HEK293 (cell line): ENCODE measurements around the gene PROSER3.

ENCODE experiments used
- CTCF ChIA-PET: fragments of 350-600 bp; formaldehyde crosslinking; extraction: SDS; loops from one replicate; lab custom pipeline; 2021; ENCODE audit warnings: antibody characterized with exemption; lab: Yijun Ruan, JAX
- POLR2A ChIA-PET: fragments of 300-600 bp; formaldehyde crosslinking; extraction: SDS; loops from one replicate; lab custom pipeline; 2020; ENCODE audit warnings: antibody characterized with exemption, inconsistent platforms; lab: Yijun Ruan, JAX
- H3K27ac ChIP-seq: fragments of 200-500 bp; sonication (Bioruptor generic); 2 replicates; pipeline ENCODE4 v1.5.1; 2014; ENCODE audit warnings: low read depth, low read length, control low read depth, inconsistent platforms; ENCODE audit errors: extremely low read depth
- H3K36me3 ChIP-seq, 2 experiments: fragments of 200-500 bp in 1 of 2; sonication (Bioruptor generic) in 1 of 2; 1 replicate in 1 of 2; 2 replicates in 1 of 2; pipeline ENCODE4 v1.5.1; 2014 to 2017; ENCODE audit warnings: inconsistent platforms in 2 of 2, low read length in 2 of 2; ENCODE audit not compliant: control insufficient read depth in 2 of 2, insufficient read depth in 1 of 2
- H3K4me1 ChIP-seq: fragments of 200-500 bp; sonication (Bioruptor generic); 2 replicates; pipeline ENCODE4 v1.5.1; 2014; ENCODE audit warnings: mild to moderate bottlenecking, low read length, inconsistent platforms; ENCODE audit not compliant: control insufficient read depth, insufficient read depth
- H3K4me3 ChIP-seq: 2 replicates; pipeline ENCODE4 v1.5.1; 2011; ENCODE audit warnings: low read depth, mild to moderate bottlenecking, control low read depth, low read length, moderate library complexity
- H3K9me3 ChIP-seq: fragments of 200-500 bp; sonication (Bioruptor generic); 2 replicates; pipeline ENCODE4 v1.5.1; 2014; ENCODE audit warnings: low read depth, low read length, inconsistent platforms; ENCODE audit not compliant: control insufficient read depth, insufficient read depth
- KLF7 ChIP-seq: fragments of 450-650 bp; formaldehyde crosslinking; IDR thresholded peaks from 2 replicates; pipeline ENCODE4 v1.5.1; 2016; ENCODE audit warnings: missing biosample characterization, missing genetic modification characterization, borderline replicate concordance
- KLF9 ChIP-seq: fragments of 450-650 bp; formaldehyde crosslinking; IDR thresholded peaks from 2 replicates; pipeline ENCODE4 v1.5.1; 2016; ENCODE audit warnings: missing biosample characterization, missing genetic modification characterization, low read depth
- ZBTB48 ChIP-seq: fragments of 450-650 bp; formaldehyde crosslinking; IDR thresholded peaks from 2 replicates; pipeline ENCODE4 v1.5.1; 2016; ENCODE audit warnings: missing biosample characterization, missing genetic modification characterization
- ZNF223 ChIP-seq: fragments of 450-650 bp; formaldehyde crosslinking; IDR thresholded peaks from 2 replicates; pipeline ENCODE4 v1.5.1; 2016; ENCODE audit warnings: missing biosample characterization, missing genetic modification characterization
- ZNF24 ChIP-seq: fragments of 450-650 bp; formaldehyde crosslinking; IDR thresholded peaks from 2 replicates; pipeline ENCODE4 v1.5.1; 2016; ENCODE audit warnings: missing biosample characterization, missing genetic modification characterization
- ZNF394 ChIP-seq: fragments of 450-650 bp; formaldehyde crosslinking; IDR thresholded peaks from 2 replicates; pipeline ENCODE4 v1.5.1; 2016; ENCODE audit warnings: missing biosample characterization, missing genetic modification characterization, mild to moderate bottlenecking, moderate library complexity, borderline replicate concordance
- ZNF501 ChIP-seq: fragments of 450-650 bp; formaldehyde crosslinking; IDR thresholded peaks from 2 replicates; pipeline ENCODE4 v1.5.1; 2016; ENCODE audit warnings: missing biosample characterization, missing genetic modification characterization
- ZNF514 ChIP-seq: fragments of 450-650 bp; formaldehyde crosslinking; IDR thresholded peaks from 2 replicates; pipeline ENCODE4 v1.5.1; 2016; ENCODE audit warnings: missing biosample characterization, missing genetic modification characterization
- ZNF600 ChIP-seq: fragments of 450-650 bp; formaldehyde crosslinking; IDR thresholded peaks from 2 replicates; pipeline ENCODE4 v1.5.1; 2016; ENCODE audit warnings: missing biosample characterization, missing genetic modification characterization
- ZNF658 ChIP-seq: fragments of 450-650 bp; formaldehyde crosslinking; IDR thresholded peaks from 2 replicates; pipeline ENCODE4; 2016; ENCODE audit warnings: missing biosample characterization, missing genetic modification characterization
- ZNF707 ChIP-seq: fragments of 450-650 bp; formaldehyde crosslinking; IDR thresholded peaks from 2 replicates; pipeline ENCODE4 v1.5.1; 2016; ENCODE audit warnings: missing biosample characterization, missing genetic modification characterization
- TF ChIP-seq, protein P1 (sequence below): fragments of 450-650 bp; formaldehyde crosslinking; IDR thresholded peaks from 2 replicates; pipeline ENCODE4 v1.5.1; 2016; ENCODE audit warnings: missing biosample characterization, missing genetic modification characterization

Gene PROSER3

DNA sequence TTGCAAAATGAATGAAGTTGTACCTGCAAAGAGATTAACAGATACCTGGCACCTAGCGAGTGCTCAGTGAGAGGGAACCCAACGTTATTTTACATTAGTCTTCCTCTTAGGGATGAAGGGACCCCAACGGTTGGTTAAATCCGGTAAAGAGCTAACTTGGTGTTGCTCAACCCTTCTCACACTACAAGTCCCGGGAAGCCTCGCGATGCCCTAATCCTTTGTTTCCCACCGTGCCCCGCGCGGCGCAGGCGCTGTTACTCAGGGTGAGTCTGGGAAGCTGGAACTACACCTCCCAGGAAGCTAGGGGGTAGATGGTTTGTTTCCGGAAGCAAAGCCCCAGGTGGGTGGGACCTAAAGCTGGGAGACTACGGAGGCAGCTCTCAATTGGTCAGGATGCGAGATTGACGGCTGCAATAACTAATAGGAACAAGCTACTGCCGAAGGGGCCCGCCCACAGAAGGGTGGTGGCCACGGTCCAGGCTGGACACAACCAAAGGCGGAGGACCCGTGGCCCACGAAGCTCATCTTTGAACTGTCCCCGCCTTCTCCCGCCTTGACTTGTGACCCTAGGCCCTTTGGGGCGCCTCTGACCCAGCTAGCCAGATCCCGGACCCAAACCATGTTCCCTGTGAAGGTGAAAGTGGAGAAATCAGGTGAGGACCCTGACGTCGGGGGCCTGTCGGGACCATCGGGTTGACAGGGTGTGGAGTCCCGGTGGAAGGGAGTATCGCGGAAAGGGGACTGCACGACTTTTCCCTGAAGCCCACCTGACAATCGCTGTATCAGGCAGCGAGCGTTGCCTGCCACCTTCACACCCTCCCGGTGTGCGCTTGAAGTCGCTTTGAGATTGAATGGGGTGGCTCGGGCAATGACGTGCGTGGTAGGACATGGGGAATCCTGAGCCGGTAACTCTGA is 9.6 kb upstream of the PROSER3 start, which contains the start of gene LIN37 (continued):
- no peak for TF ChIP-seq ZNF24 (tag by site-specific recombination)
- TF ChIP-seq ZNF514: no peak
- TF ChIP-seq ZNF707 (tag by site-specific recombination): no peak
- TF ChIP-seq KLF7 (tag by site-specific recombination): peak; percentile 84; the same call in 1 of the 2 replicates

DNA sequence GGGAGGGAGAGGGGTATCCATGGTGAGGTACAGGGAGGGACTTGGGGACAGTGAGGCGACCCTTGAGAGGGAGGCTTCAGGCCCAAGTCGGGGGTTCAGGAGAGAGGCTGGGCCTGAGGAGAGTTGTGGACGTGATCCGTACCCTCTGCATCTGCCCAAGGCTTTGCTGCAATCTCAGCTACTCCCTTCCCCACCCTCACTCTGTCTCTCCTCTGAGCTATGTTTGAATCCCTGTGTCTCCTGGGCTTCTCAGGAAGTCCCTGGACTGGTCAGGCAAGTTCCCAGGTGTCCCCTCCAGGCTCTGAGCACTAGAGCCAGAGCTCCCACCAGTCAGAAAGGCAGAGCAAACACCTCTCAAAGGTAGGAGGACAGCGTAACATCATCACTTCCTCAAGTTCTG is 7.8 kb upstream of the PROSER3 start:
- ChIA-PET POLR2A (interaction anchor here (0.6 to 4.1 kb wide), 3 partner anchors 10 to 243 kb away, joined by 3 to 34 read pairs (median 3); no protein-coding TSS in a partner anchor), CTCF (interaction anchor here (0.7 to 1.0 kb wide), 2 partner anchors 23 to 56 kb away, joined by 3 read pairs; no protein-coding TSS in a partner anchor)
- peaks cover 22% of the 10 kb centered on the region for H3K4me1 ChIP-seq
- H3K36me3 ChIP-seq: peaks cover 29 to 65% of the 10 kb centered on the region in 2 experiments
- H3K4me3 ChIP-seq: no peak overlapping the region
- no peaks in the 10 kb centered on the region; the same call in none of the 2 replicates for H3K9me3 ChIP-seq
- 0 out of 2 replicates have a peak, but pooled peaks have one; percentile 23 for TF ChIP-seq ZNF658 (tag by site-specific recombination)
- TF ChIP-seq, protein P1, sequence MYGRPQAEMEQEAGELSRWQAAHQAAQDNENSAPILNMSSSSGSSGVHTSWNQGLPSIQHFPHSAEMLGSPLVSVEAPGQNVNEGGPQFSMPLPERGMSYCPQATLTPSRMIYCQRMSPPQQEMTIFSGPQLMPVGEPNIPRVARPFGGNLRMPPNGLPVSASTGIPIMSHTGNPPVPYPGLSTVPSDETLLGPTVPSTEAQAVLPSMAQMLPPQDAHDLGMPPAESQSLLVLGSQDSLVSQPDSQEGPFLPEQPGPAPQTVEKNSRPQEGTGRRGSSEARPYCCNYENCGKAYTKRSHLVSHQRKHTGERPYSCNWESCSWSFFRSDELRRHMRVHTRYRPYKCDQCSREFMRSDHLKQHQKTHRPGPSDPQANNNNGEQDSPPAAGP (tag by site-specific recombination): no peak
- peak; percentile 60 for TF ChIP-seq ZNF600
- peak; percentile 87 for TF ChIP-seq ZNF394
- peak overlapping the region; percentile 17; the same call in 1 of the 2 replicates for H3K27ac ChIP-seq

GRCh38 chr19:35751839-35752745 is 5.9 kb upstream of the PROSER3 start:
- CTCF ChIA-PET: interaction anchor here (0.6 to 2.3 kb wide), 6 partner anchors 21 to 820 kb away, joined by 3 to 7 read pairs (median 4); no protein-coding TSS in a partner anchor

GRCh38 chr19:35752746-35753350 is 5.1 kb upstream of the PROSER3 start:
- ChIA-PET CTCF (interaction anchor here (0.6 to 2.3 kb wide), 4 partner anchors 20 to 179 kb away, joined by 3 to 7 read pairs (median 4); no protein-coding TSS in a partner anchor), POLR2A (interaction anchor here (1.0 to 4.1 kb wide), 2 partner anchors 12 to 51 kb away, joined by 4 to 34 read pairs; no protein-coding TSS in a partner anchor)
- H3K4me1 ChIP-seq: peaks cover 21% of the 10 kb centered on the region
- H3K27ac ChIP-seq: no peak overlapping the region
- H3K4me3 ChIP-seq: no peak overlapping the region
- H3K36me3 ChIP-seq: peaks cover 39 to 55% of the 10 kb centered on the region in 2 experiments
- TF ChIP-seq KLF9: no peak
- 0 out of 2 replicates have a peak, but pooled peaks have one; percentile 3 for TF ChIP-seq ZNF223
- no peaks in the 10 kb centered on the region; the same call in 1 of the 2 replicates for H3K9me3 ChIP-seq

More at GRCh38 chr19:35751839-35752745, 5.9 kb upstream of the PROSER3 start:
- Histone ChIP-seq H3K4me3 (no peak overlapping the region), H3K9me3 (no peaks in the 10 kb centered on the region; the same call in none of the 2 replicates), H3K36me3 (peaks cover 39 to 62% of the 10 kb centered on the region in 2 experiments), H3K27ac (0 out of 2 replicates have a peak overlapping the region, but pooled peaks have one; percentile 2), H3K4me1 (peaks cover 19% of the 10 kb centered on the region)
- POLR2A ChIA-PET: interaction anchor here (0.7 to 4.1 kb wide), 4 partner anchors 12 to 213 kb away, joined by 3 to 34 read pairs (median 4); no protein-coding TSS in a partner anchor
- TF ChIP-seq ZNF223: 0 out of 2 replicates have a peak, but pooled peaks have one; percentile 55
- TF ChIP-seq ZNF501 (tag by site-specific recombination): no peak
- TF ChIP-seq ZBTB48 (tag by site-specific recombination): 0 out of 2 replicates have a peak, but pooled peaks have one; percentile 33
